Fibroblast of the conjunctiva (primary cell): ENCODE measurements around the gene MARF1.
"Not testable (repeated sequence)": the region's sequence is repeated elsewhere in the genome, so short reads cannot be mapped to it uniquely, and the experiment has no call there.

ENCODE experiments used
- DNase-seq: peaks from one replicate; pipeline ENCODE4 v3.0.0-alpha.2; 2010; ENCODE audit warnings: low read depth

The MARF1 gene

GRCh38 chr16:15618392-15618791, 24.6 kb downstream of the MARF1 start:
- no peak for DNase-seq

GRCh38 chr16:15617901-15618300, 25.1 kb downstream of the MARF1 start:
- DNase-seq = no peak

GRCh38 chr16:15616475-15617165, 26.3 kb downstream of the MARF1 start:
- no peak for DNase-seq

- no peak for DNase-seq
Measured at GRCh38 chr16:15616012-15616411, 26.9 kb downstream of the MARF1 start.

- no peak for DNase-seq
Measured at GRCh38 chr16:15613676-15614075, 29.3 kb downstream of the MARF1 start.

- DNase-seq = no peak
Measured at GRCh38 chr16:15611610-15612009, 31.3 kb downstream of the MARF1 start.

GRCh38 chr16:15610369-15610871, 32.5 kb downstream of the MARF1 start:
- DNase-seq = no peak

- DNase-seq = no peak
Measured at GRCh38 chr16:15609286-15609649, 33.7 kb downstream of the MARF1 start.

GRCh38 chr16:15608398-15609285, 34.3 kb downstream of the MARF1 start:
- DNase-seq = no peak

- peak; percentile 28 for DNase-seq
Measured at GRCh38 chr16:15607700-15608396, 35.1 kb downstream of the MARF1 start.

GRCh38 chr16:15607221-15607699, 35.7 kb downstream of the MARF1 start:
- not testable (repeated sequence) for DNase-seq

- DNase-seq = no peak
Measured at GRCh38 chr16:15606518-15607220, 36.3 kb downstream of the MARF1 start.

GRCh38 chr16:15605839-15606517, 37.0 kb downstream of the MARF1 start:
- DNase-seq = no peak

GRCh38 chr16:15604460-15605440, 38.2 kb downstream of the MARF1 start:
- DNase-seq = no peak

GRCh38 chr16:15602285-15603044, 40.5 kb downstream of the MARF1 start:
- DNase-seq = no peak

GRCh38 chr16:15601212-15601879, 41.6 kb downstream of the MARF1 start:
- DNase-seq = no peak

GRCh38 chr16:15599303-15600070, 43.5 kb downstream of the MARF1 start:
- no peak for DNase-seq

GRCh38 chr16:15598648-15599190, 44.2 kb downstream of the MARF1 start:
- DNase-seq = no peak
